DND-41 (cell line): ENCODE results near the gene HEATR1.
"Not testable (repeated sequence)": the region's sequence is repeated elsewhere in the genome, so short reads cannot be mapped to it uniquely, and the experiment has no call there.

ENCODE experiments used
- ATAC-seq: fragments of 200-7000 bp; cut with Tn5 transposase; 3 replicates; pipeline ENCODE4 v1.9.1; 2021; ENCODE audit warnings: low read depth; ENCODE audit not compliant: insufficient read depth
- DNase-seq: peaks from one replicate; pipeline ENCODE4 v3.0.0-alpha.2; 2020
- H2AFZ ChIP-seq: 2 replicates; pipeline ENCODE4 v1.6.0; 2012; ENCODE audit warnings: low read depth, low read length
- H3K27ac ChIP-seq: 2 replicates; pipeline ENCODE4 v1.5.1; 2012; ENCODE audit warnings: low read length, inconsistent platforms
- H3K27me3 ChIP-seq: fragments of 200-600 bp; sonication (generic); 2 replicates; pipeline ENCODE4 v1.6.0; 2012; ENCODE audit warnings: low read length, mild to moderate bottlenecking, inconsistent platforms; ENCODE audit not compliant: insufficient read depth, poor library complexity
- H3K36me3 ChIP-seq: 2 replicates; pipeline ENCODE4 v1.5.1; 2012; ENCODE audit warnings: low read length, inconsistent platforms; ENCODE audit not compliant: insufficient read depth
- H3K4me1 ChIP-seq: 2 replicates; pipeline ENCODE4 v1.5.1; 2012; ENCODE audit warnings: mild to moderate bottlenecking, low read length; ENCODE audit not compliant: insufficient read depth
- H3K4me2 ChIP-seq: 2 replicates; pipeline ENCODE4 v1.6.0; 2012; ENCODE audit warnings: mild to moderate bottlenecking, moderate library complexity, low read length, inconsistent platforms; ENCODE audit not compliant: insufficient read depth
- H3K4me3 ChIP-seq, 2 experiments: fragments of 200-600 bp in 1 of 2; shearing (Covaris generic) in 1 of 2; 2 replicates each; pipeline ENCODE4 v1.5.1; 2012 to 2016; ENCODE audit warnings: inconsistent platforms in 2 of 2, low read length in 2 of 2, mild to moderate bottlenecking in 2 of 2, low read depth in 1 of 2, moderate library complexity in 1 of 2
- H3K79me2 ChIP-seq: 2 replicates; pipeline ENCODE4 v1.6.0; 2012; ENCODE audit warnings: low read length, inconsistent platforms; ENCODE audit not compliant: insufficient read depth
- H3K9ac ChIP-seq: 2 replicates; pipeline ENCODE4 v1.6.0; 2012; ENCODE audit warnings: low read depth, mild to moderate bottlenecking, inconsistent platforms, low read length, moderate library complexity
- H3K9me3 ChIP-seq: 2 replicates; pipeline ENCODE4 v1.5.1; 2012; ENCODE audit warnings: low read length, moderate library complexity, mild to moderate bottlenecking, inconsistent platforms; ENCODE audit not compliant: insufficient read depth, severe bottlenecking
- H4K20me1 ChIP-seq: 2 replicates; pipeline ENCODE4 v1.6.0; 2012; ENCODE audit warnings: low read length; ENCODE audit not compliant: insufficient read depth
- CTCF ChIP-seq: IDR thresholded peaks from 2 replicates; pipeline ENCODE4 v1.5.1; 2012; ENCODE audit warnings: borderline replicate concordance, low read length, moderate library complexity, mild to moderate bottlenecking; ENCODE audit not compliant: poor library complexity, severe bottlenecking; ENCODE audit errors: extremely low read depth
- EZH2 ChIP-seq: IDR thresholded peaks from 3 replicates; pipeline ENCODE4 v1.6.1; 2012; ENCODE audit warnings: borderline replicate concordance, low read depth, mild to moderate bottlenecking, moderate library complexity, low read length, inconsistent platforms; ENCODE audit not compliant: severe bottlenecking

The HEATR1 gene

GRCh38 chr1:236590553-236591150 lies 13.7 kb downstream of the HEATR1 start:
- TF ChIP-seq EZH2 (no peak), CTCF (no peak)
- Histone ChIP-seq H3K27ac (no peak overlapping the region), H4K20me1 (peaks cover 4% of the 10 kb centered on the region; the same call in 1 of the 2 replicates), H3K9me3 (no peaks in the 10 kb centered on the region), H3K9ac (no peak overlapping the region), H3K4me3 (no peak overlapping the region), H3K27me3 (no peaks in the 10 kb centered on the region), H2AFZ (no peak overlapping the region), H3K36me3 (peaks cover 96% of the 10 kb centered on the region), H3K4me2 (no peak overlapping the region), H3K79me2 (no peaks in the 10 kb centered on the region), H3K4me1 (no peaks in the 10 kb centered on the region)
- no peak for ATAC-seq
- DNase-seq, result no peak

GRCh38 chr1:236589531-236589930 lies 14.8 kb downstream of the HEATR1 start:
- Histone ChIP-seq H3K9me3 (no peaks in the 10 kb centered on the region), H3K79me2 (no peaks in the 10 kb centered on the region), H3K4me3 (no peak overlapping the region), H3K36me3 (peaks cover 96% of the 10 kb centered on the region), H4K20me1 (peaks cover 4% of the 10 kb centered on the region; the same call in 1 of the 2 replicates), H3K27ac (no peak overlapping the region), H3K27me3 (no peaks in the 10 kb centered on the region), H2AFZ (no peak overlapping the region), H3K4me2 (no peak overlapping the region), H3K9ac (no peak overlapping the region), H3K4me1 (no peaks in the 10 kb centered on the region)
- DNase-seq, result no peak
- ATAC-seq, result no peak
- TF ChIP-seq EZH2 (no peak), CTCF (no peak)

DNA sequence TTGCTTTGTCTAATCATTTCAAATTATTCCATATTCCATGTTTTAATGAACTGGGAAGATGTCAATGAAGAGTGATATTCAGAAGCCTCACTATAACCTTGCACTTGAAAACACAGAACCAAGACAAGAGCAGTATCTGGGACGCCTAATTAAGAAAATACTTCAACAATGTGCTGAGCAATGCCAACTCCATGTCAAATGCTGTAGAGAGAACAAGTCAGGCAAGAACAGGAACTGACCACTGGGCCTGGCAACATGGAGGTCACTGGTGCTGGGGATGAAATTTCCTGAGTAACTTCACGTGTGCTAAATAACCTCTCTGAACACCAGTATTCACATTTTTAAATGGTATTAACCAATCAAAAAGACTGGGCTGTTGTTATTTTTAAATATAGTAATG lies 22.8 kb downstream of the HEATR1 start:
- no peak overlapping the region for H2AFZ ChIP-seq

GRCh38 chr1:236580404-236580803 lies 23.9 kb downstream of the HEATR1 start:
- H3K4me3 ChIP-seq, H2AFZ ChIP-seq, H3K4me2 ChIP-seq, H3K27me3 ChIP-seq, H3K9ac ChIP-seq, H3K9me3 ChIP-seq, H3K4me1 ChIP-seq, H3K27ac ChIP-seq, H3K79me2 ChIP-seq, ATAC-seq, DNase-seq, H4K20me1 ChIP-seq: not testable (repeated sequence)
- peaks cover 87% of the 10 kb centered on the region for H3K36me3 ChIP-seq

More for the DNA sequence above, 22.8 kb downstream of the HEATR1 start:
- no peaks in the 10 kb centered on the region for H4K20me1 ChIP-seq
- H3K79me2 ChIP-seq, result no peaks in the 10 kb centered on the region
- H3K4me2 ChIP-seq, result no peak overlapping the region
- H3K36me3 ChIP-seq, result peaks cover 87% of the 10 kb centered on the region
- H3K27me3 ChIP-seq, result no peaks in the 10 kb centered on the region
- no peak overlapping the region for H3K4me3 ChIP-seq
- DNase-seq (no peak), ATAC-seq (no peak)
- H3K27ac ChIP-seq, result no peak overlapping the region
- no peak for TF ChIP-seq CTCF
- no peak for TF ChIP-seq EZH2
- H3K4me1 ChIP-seq, result no peaks in the 10 kb centered on the region
- H3K9me3 ChIP-seq, result no peaks in the 10 kb centered on the region
- H3K9ac ChIP-seq, result no peak overlapping the region
